ENCODE results near the gene CADM2.
"Not testable (repeated sequence)": the region's sequence is repeated elsewhere in the genome, so short reads cannot be mapped to it uniquely, and the experiment has no call there.

The CADM2 gene

GRCh38 chr3:85846940-85847339 lies 888.2 kb downstream of the CADM2 start:
- no peak for DNase-seq

GRCh38 chr3:85851071-85851470 lies 892.3 kb downstream of the CADM2 start:
- DNase-seq = no peak

- no peak for DNase-seq
Measured at GRCh38 chr3:85853805-85854204, 895.0 kb downstream of the CADM2 start.

- no peak for DNase-seq
Measured at GRCh38 chr3:85862893-85863455, 904.2 kb downstream of the CADM2 start.

- DNase-seq = no peak
Measured at GRCh38 chr3:85864896-85865295, 906.1 kb downstream of the CADM2 start.

GRCh38 chr3:85867072-85867471 lies 908.3 kb downstream of the CADM2 start:
- DNase-seq = no peak

GRCh38 chr3:85875589-85875988 lies 916.8 kb downstream of the CADM2 start:
- no peak for DNase-seq

GRCh38 chr3:85877631-85878030 lies 918.8 kb downstream of the CADM2 start:
- no peak for DNase-seq

- no peak for DNase-seq
Measured at GRCh38 chr3:85881833-85882393, 923.1 kb downstream of the CADM2 start.

GRCh38 chr3:85890043-85890555 lies 931.3 kb downstream of the CADM2 start:
- no peak for DNase-seq

GRCh38 chr3:85903434-85903833 lies 944.6 kb downstream of the CADM2 start:
- DNase-seq = no peak

- DNase-seq = no peak
Measured at GRCh38 chr3:85912980-85913379, 954.2 kb downstream of the CADM2 start.

GRCh38 chr3:85922374-85922773 lies 963.6 kb downstream of the CADM2 start:
- DNase-seq = no peak

- DNase-seq = no peak
Measured at GRCh38 chr3:85930718-85931117, 971.9 kb downstream of the CADM2 start.

GRCh38 chr3:85933326-85933725 lies 974.5 kb downstream of the CADM2 start:
- DNase-seq = no peak

- DNase-seq = no peak
Measured at GRCh38 chr3:85935171-85935570, 976.4 kb downstream of the CADM2 start.

GRCh38 chr3:85939074-85939482 lies 980.3 kb downstream of the CADM2 start:
- DNase-seq = no peak

GRCh38 chr3:85950435-85950834 lies 991.6 kb downstream of the CADM2 start:
- DNase-seq = no peak

GRCh38 chr3:85960793-85961192 lies 1002.0 kb downstream of the CADM2 start:
- DNase-seq = no peak

GRCh38 chr3:85977615-85978338 lies 1019.0 kb downstream of the CADM2 start:
- DNase-seq = no peak

- no peak for DNase-seq
Measured at GRCh38 chr3:85979034-85979433, 1020.2 kb downstream of the CADM2 start.

GRCh38 chr3:85989581-85989980 lies 1030.8 kb downstream of the CADM2 start:
- DNase-seq = not testable (repeated sequence)

GRCh38 chr3:86029590-86029989 lies 1070.8 kb downstream of the CADM2 start:
- no peak for DNase-seq

GRCh38 chr3:86037916-86038315 lies 1079.1 kb downstream of the CADM2 start:
- no peak for DNase-seq
